Activated CD8-positive, alpha-beta memory T cell treated with anti-CD3 and anti-CD28 coated beads, Interleukin-2, amount 10 ng/mL, durations not matched to agents 7 days and 5 days (primary cell): ENCODE data around the gene ADGRB3. TPM values are rescaled to one million over a fixed set of nuclear protein-coding genes. Genes with fewer than 3 reads are reported as not detected.

Experiments
- ATAC-seq: fragments of 150-1000 bp; cut with Tn5 transposase; one replicate; pipeline ENCODE4 v1.10.0; 2021; ENCODE audit warnings: moderate library complexity
- CTCF ChIA-PET: fragments of 350-600 bp; sonication (Branson Sonifier 250); formaldehyde crosslinking; loops from one replicate; lab custom pipeline; 2021; ENCODE audit warnings: antibody characterized with exemption; lab: Charles Lee
- DNase-seq: peaks from one replicate; pipeline ENCODE4 v3.0.0-alpha.2; 2020
- H3K27ac Mint-ChIP-seq: one replicate; pipeline ENCODE4 v1.8.0; 2021; ENCODE audit warnings: mild to moderate bottlenecking, mixed read lengths
- H3K27me3 Mint-ChIP-seq: one replicate; pipeline ENCODE4 v1.8.0; 2021; ENCODE audit warnings: mixed read lengths
- H3K36me3 Mint-ChIP-seq: one replicate; pipeline ENCODE4 v1.8.0; 2021; ENCODE audit warnings: mild to moderate bottlenecking, mixed read lengths
- H3K4me1 Mint-ChIP-seq: one replicate; pipeline ENCODE4 v1.8.0; 2021; ENCODE audit warnings: mixed read lengths
- H3K4me3 Mint-ChIP-seq: one replicate; pipeline ENCODE4 v1.8.0; 2021; ENCODE audit warnings: mild to moderate bottlenecking, moderate library complexity, mixed read lengths
- H3K9me3 Mint-ChIP-seq: one replicate; pipeline ENCODE4 v1.8.0; 2022; ENCODE audit warnings: low read depth, mixed read lengths
- total RNA-seq, 2 experiments: library from RNA; stranded (reverse); gene quantifications; one replicate each; pipeline ENCODE4 v1.2.3, GENCODE V29; 2021

ADGRB3 gene
- total RNA-seq, 2 experiments from 2014 or later: 0.33 TPM; not detected in 1

DNA sequence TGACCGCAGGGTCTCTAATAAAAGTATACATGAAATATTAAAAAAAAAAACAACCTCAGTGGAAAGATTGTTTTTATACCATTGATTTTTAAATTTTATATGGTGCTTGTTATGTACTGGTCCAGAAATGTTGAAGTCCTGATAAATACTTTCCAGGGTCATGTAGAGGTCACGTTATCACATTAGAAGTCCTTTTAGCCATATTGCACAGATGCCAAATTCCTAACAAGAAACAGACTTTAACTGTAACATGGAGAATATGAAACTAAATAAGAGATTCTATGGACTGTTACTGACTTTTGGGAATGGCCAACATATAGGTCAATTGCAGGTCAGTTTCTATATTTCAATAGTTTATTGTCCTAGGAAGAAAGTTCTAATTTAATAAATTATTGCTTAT, 89.0 kb downstream of the ADGRB3 start:
- CTCF ChIA-PET: no interaction called here
- Mint-ChIP-seq H3K36me3 (no peaks in the 10 kb centered on the region), H3K4me1 (no peaks in the 10 kb centered on the region), H3K4me3 (no peak overlapping the region), H3K27ac (no peak overlapping the region), H3K9me3 (peaks cover 2% of the 10 kb centered on the region), H3K27me3 (no peaks in the 10 kb centered on the region)
- ATAC-seq (no peak), DNase-seq (no peak)

DNA sequence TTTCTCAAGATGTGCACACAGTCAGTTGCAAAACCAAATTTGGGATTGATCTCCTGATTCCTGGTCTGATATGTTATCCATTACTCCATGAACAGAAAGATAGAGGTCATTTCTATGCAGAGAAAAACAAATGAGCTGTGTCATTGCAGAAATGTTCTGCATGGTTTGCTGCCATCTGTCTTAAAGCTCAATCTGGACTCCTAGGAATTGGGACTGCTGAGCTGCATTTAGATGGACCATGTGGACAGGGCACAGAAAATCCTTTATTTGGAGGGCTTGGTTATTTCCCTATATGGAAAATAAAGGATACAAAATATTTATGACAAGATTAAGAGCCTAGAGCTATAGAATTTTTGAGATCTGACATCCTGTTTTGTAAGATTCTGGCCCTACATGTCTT, 91.3 kb downstream of the ADGRB3 start:
- H3K36me3 Mint-ChIP-seq: no peaks in the 10 kb centered on the region
- H3K4me3 Mint-ChIP-seq: no peak overlapping the region
- no peaks in the 10 kb centered on the region for H3K27me3 Mint-ChIP-seq
- H3K4me1 Mint-ChIP-seq: no peaks in the 10 kb centered on the region
- no peaks in the 10 kb centered on the region for H3K9me3 Mint-ChIP-seq
- no peak for ATAC-seq
- no peak overlapping the region for H3K27ac Mint-ChIP-seq
- CTCF ChIA-PET: no interaction called here
- no peak for DNase-seq

DNA sequence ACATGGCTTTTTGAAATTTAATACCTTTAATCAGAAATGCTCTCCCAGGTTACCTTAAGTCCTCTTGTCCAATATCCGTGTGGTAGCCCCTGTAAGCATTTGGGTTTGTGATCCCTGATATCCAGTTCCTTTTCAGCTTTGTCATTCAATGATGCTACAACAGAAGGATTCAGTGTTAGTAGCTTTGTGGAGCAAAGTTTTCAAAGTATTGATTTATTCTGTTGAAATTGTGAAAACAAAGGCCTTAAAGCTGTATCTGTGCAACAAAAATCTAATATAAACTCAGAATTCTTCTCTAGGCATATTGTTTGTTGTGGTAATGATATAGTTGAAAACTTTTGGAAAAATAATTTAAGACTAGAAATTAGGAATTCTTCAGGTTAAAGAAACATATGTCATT, 91.9 kb downstream of the ADGRB3 start:
- CTCF ChIA-PET: interaction anchor here (0.8 kb wide), 1 partner anchor 23 kb away, joined by 3 read pairs; no protein-coding TSS in a partner anchor
- Mint-ChIP-seq H3K4me1 (no peaks in the 10 kb centered on the region), H3K27ac (no peak overlapping the region)

DNA sequence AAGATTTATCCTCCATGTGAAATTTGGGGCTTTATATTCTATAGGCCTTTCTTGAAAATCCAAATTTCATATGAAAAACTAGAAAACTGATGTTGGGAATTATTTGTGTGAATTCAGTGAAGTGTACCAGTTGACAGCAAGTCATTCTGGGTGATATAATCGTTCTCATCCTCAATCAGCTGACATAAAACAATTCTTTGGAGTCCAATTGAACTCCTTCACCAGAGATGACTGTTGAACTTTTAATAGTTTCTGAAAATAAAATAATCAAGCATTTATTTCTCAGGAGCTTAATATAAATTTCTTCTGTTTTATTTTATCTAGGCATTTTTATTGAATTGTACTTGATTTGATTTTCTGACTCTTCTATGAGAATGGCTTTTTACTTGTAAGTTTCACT, 92.6 kb downstream of the ADGRB3 start:
- CTCF ChIA-PET: interaction anchor here (0.8 kb wide), 1 partner anchor 23 kb away, joined by 3 read pairs; no protein-coding TSS in a partner anchor
- no peak for DNase-seq
- no peak overlapping the region for H3K27ac Mint-ChIP-seq
- H3K36me3 Mint-ChIP-seq: no peaks in the 10 kb centered on the region
- H3K4me3 Mint-ChIP-seq: no peak overlapping the region
- no peak for ATAC-seq
- H3K27me3 Mint-ChIP-seq: no peaks in the 10 kb centered on the region
- no peaks in the 10 kb centered on the region for H3K4me1 Mint-ChIP-seq
- no peaks in the 10 kb centered on the region for H3K9me3 Mint-ChIP-seq

More for the DNA sequence above, 91.9 kb downstream of the ADGRB3 start:
- Mint-ChIP-seq H3K4me3 (no peak overlapping the region), H3K9me3 (no peaks in the 10 kb centered on the region), H3K27me3 (no peaks in the 10 kb centered on the region), H3K36me3 (no peaks in the 10 kb centered on the region)
- DNase-seq (no peak), ATAC-seq (no peak)

DNA sequence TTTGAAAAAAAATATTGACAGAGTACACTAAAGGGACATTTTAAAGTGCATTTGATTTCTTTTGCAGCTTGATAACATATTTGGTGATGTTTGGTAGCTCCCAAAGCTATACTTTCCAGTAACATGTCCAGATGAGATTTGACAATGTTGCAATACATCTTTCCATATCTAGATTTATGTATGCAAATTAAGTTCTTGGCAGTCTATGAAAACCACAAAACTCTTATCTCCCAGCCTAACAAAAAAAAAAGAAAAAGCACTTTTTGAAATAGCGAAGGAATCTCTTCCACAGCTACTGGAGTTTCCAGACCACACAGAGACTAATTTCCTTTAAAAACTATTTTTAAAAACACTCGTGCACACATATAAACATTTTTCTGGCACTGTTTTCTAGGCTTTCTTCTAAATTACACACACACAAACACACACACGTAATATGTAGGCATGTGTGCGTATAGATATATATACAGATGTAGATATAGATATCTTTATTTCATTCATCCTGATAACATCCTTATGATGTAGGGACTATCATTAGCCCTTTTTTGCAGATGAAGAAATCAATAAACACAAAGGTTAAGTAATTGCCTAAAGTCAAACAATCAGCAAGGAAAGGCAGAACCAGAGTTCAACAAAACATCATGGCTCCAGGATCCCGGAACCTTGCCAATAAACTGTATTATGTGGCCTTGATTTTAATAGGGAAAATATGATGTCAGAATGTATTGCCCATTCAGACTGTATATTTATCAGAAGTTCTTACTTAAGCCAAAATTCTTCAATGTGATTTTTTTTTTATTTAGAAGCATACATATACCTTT, 93.3 kb downstream of the ADGRB3 start:
- CTCF ChIA-PET: no interaction called here
- Mint-ChIP-seq H3K9me3 (no peaks in the 10 kb centered on the region), H3K27me3 (no peaks in the 10 kb centered on the region), H3K36me3 (no peaks in the 10 kb centered on the region), H3K4me3 (no peak overlapping the region), H3K27ac (no peak overlapping the region), H3K4me1 (no peaks in the 10 kb centered on the region)
- no peak for DNase-seq
- no peak for ATAC-seq

DNA sequence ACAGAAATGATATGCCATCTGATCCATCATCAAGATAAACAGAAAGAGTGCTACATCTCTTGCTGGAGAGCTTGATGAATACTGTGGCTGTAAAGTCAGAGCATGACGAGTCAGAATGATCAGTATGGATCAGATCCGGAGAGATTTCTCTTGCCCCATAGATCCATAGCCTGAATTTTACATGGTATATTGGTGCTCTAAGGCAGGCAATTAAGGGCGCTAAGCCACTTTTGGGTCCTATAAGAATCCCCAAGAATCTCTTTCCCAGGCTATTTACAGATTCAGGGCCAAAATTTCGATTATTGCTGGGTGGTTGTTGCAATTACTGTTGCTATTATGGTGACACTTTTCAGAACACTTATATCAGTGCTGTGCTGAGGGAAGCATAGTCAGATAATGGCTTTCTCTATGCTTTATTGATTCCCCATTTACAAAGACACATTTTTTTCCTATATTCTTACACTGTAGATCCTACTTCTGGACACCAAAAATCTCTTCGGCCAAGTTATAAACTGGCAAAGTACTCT, 94.4 kb downstream of the ADGRB3 start:
- Mint-ChIP-seq H3K36me3 (no peaks in the 10 kb centered on the region), H3K4me3 (no peak overlapping the region), H3K4me1 (no peaks in the 10 kb centered on the region), H3K27ac (no peak overlapping the region), H3K27me3 (no peaks in the 10 kb centered on the region), H3K9me3 (no peaks in the 10 kb centered on the region)
- CTCF ChIA-PET: no interaction called here
- DNase-seq: no peak
- no peak for ATAC-seq

- Mint-ChIP-seq H3K4me3 (no peak overlapping the region), H3K4me1 (no peaks in the 10 kb centered on the region), H3K27ac (no peak overlapping the region), H3K36me3 (no peaks in the 10 kb centered on the region), H3K27me3 (no peaks in the 10 kb centered on the region), H3K9me3 (no peaks in the 10 kb centered on the region)
- CTCF ChIA-PET: no interaction called here
- ATAC-seq (no peak), DNase-seq (no peak)
Observed at GRCh38 chr6:68730291-68731054, 95.4 kb downstream of the ADGRB3 start.

GRCh38 chr6:68732423-68732822, 97.3 kb downstream of the ADGRB3 start:
- Mint-ChIP-seq H3K4me3 (no peak overlapping the region), H3K4me1 (no peaks in the 10 kb centered on the region), H3K27me3 (no peaks in the 10 kb centered on the region), H3K36me3 (no peaks in the 10 kb centered on the region), H3K9me3 (no peaks in the 10 kb centered on the region), H3K27ac (no peak overlapping the region)
- no peak for ATAC-seq
- DNase-seq: no peak
- CTCF ChIA-PET: no interaction called here

DNA sequence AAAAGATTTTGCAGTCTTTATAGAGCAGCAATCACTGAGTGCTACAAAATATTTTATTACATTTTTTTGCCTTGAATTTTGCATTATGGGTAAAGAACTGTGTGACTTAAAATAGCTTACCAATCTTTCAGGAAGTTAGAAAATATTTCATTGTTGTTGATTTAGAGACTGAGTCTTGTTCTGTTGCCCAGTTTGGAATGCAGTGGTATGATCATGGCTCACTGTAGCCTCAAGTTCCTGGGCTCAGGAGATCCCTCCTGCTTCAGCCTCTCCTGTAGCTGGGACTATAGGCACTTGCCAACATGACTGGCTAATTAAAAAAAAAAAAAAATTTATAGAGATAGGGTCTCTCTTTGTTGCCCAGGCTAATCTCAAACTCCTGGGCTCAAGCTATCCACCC, 100.8 kb downstream of the ADGRB3 start:
- H3K4me1 Mint-ChIP-seq: peaks cover 2% of the 10 kb centered on the region
- CTCF ChIA-PET: no interaction called here
- H3K27ac Mint-ChIP-seq: no peak overlapping the region
- no peak overlapping the region for H3K4me3 Mint-ChIP-seq
- DNase-seq: no peak
- H3K36me3 Mint-ChIP-seq: no peaks in the 10 kb centered on the region
- ATAC-seq: no peak
- no peaks in the 10 kb centered on the region for H3K27me3 Mint-ChIP-seq
- H3K9me3 Mint-ChIP-seq: no peaks in the 10 kb centered on the region

DNA sequence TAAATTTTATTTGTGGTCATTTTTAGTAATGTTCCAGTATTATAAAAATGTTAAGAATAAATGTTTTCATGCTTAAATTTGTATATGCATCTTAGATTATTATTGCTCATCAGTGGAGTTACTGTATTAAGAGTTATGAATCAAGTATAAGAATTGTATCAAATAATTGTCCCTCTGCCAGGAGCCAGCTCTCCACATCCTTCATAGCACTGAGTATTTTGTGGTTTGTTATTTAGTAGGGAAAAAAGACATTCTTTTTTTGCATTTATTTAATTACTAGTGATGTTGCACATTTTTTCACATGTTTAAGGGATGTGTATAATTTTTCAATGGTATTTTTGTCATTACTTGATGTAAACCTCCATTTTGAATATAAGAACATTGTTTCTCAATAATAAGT, 102.0 kb downstream of the ADGRB3 start:
- no peak for ATAC-seq
- peaks cover 4% of the 10 kb centered on the region for H3K4me1 Mint-ChIP-seq

GRCh38 chr6:68738039-68738438, 103.0 kb downstream of the ADGRB3 start:
- ATAC-seq: no peak
- Mint-ChIP-seq H3K27me3 (no peaks in the 10 kb centered on the region), H3K27ac (no peak overlapping the region), H3K4me1 (peaks cover 4% of the 10 kb centered on the region), H3K9me3 (no peaks in the 10 kb centered on the region), H3K36me3 (no peaks in the 10 kb centered on the region), H3K4me3 (no peak overlapping the region)
- CTCF ChIA-PET: no interaction called here
- no peak for DNase-seq

More for the DNA sequence above, 102.0 kb downstream of the ADGRB3 start:
- no peak overlapping the region for H3K4me3 Mint-ChIP-seq
- no peak for DNase-seq
- no peaks in the 10 kb centered on the region for H3K27me3 Mint-ChIP-seq
- H3K36me3 Mint-ChIP-seq: no peaks in the 10 kb centered on the region
- CTCF ChIA-PET: no interaction called here
- no peaks in the 10 kb centered on the region for H3K9me3 Mint-ChIP-seq
- no peak overlapping the region for H3K27ac Mint-ChIP-seq

- Mint-ChIP-seq H3K4me1 (peaks cover 4% of the 10 kb centered on the region), H3K27ac (no peak overlapping the region), H3K27me3 (no peaks in the 10 kb centered on the region), H3K9me3 (peaks cover 2% of the 10 kb centered on the region), H3K36me3 (no peaks in the 10 kb centered on the region), H3K4me3 (no peak overlapping the region)
- no peak for DNase-seq
- CTCF ChIA-PET: interaction anchor here (1.2 kb wide), 1 partner anchor 9 kb away, joined by 3 read pairs; no protein-coding TSS in a partner anchor
- ATAC-seq: no peak
Observed at GRCh38 chr6:68740828-68741500, 105.9 kb downstream of the ADGRB3 start.
